Cardiac fibroblast (primary cell): ENCODE results near the gene ELL.

ENCODE experiments used
- DNase-seq, 2 donors: peaks; one replicate each; pipeline versions ENCODE4 v3.0.0 to v3.0.0-alpha.2; 2010; ENCODE audit warnings: low read depth in 2 of 2
- H3K4me3 ChIP-seq, 2 donors: replicated peaks in 1 of 2; 1 replicate in 1 of 2; 2 replicates in 1 of 2; pipeline ENCODE4 v1.5.1; 2011; ENCODE audit warnings: low read depth in 2 of 2, low read length in 2 of 2, mild to moderate bottlenecking in 2 of 2, moderate library complexity in 1 of 2
- CTCF ChIP-seq: IDR thresholded peaks from one replicate; pipeline ENCODE4 v1.5.1; 2011; ENCODE audit warnings: low read depth, mild to moderate bottlenecking, low read length, inconsistent platforms

Gene ELL

GRCh38 chr19:18469069-18469846, 52.6 kb downstream of the ELL start:
- peak; percentile 84 for TF ChIP-seq CTCF
- H3K4me3 ChIP-seq = no peak overlapping the region
- DNase-seq = peak; percentile 78 to 81

GRCh38 chr19:18468517-18468916, 53.4 kb downstream of the ELL start:
- TF ChIP-seq CTCF = no peak
- DNase-seq = no peak
- no peak overlapping the region for H3K4me3 ChIP-seq

- H3K4me3 ChIP-seq = no peak overlapping the region
- no peak for DNase-seq
- TF ChIP-seq CTCF = no peak
Observed at GRCh38 chr19:18467978-18468377, 53.9 kb downstream of the ELL start.

GRCh38 chr19:18466354-18466753, 55.5 kb downstream of the ELL start:
- H3K4me3 ChIP-seq = no peak overlapping the region
- no peak for DNase-seq
- no peak for TF ChIP-seq CTCF

GRCh38 chr19:18465964-18466339, 55.9 kb downstream of the ELL start:
- DNase-seq = no peak
- no peak for TF ChIP-seq CTCF
- H3K4me3 ChIP-seq = no peak overlapping the region

GRCh38 chr19:18465214-18465963, 56.5 kb downstream of the ELL start:
- DNase-seq = no peak
- TF ChIP-seq CTCF = no peak
- no peak overlapping the region for H3K4me3 ChIP-seq
